NCI-H2107 treated with DMSO at 0.1 percent for 48 hours (cell line): ENCODE measurements around the gene RPS25.
"Not testable (repeated sequence)": the region's sequence is repeated elsewhere in the genome, so short reads cannot be mapped to it uniquely, and the experiment has no call there.

Experiments used
- DNase-seq: peaks from one replicate; lab custom pipeline; 2025; ENCODE audit not compliant: unreplicated experiment; lab: John Stamatoyannopoulos, UW

The RPS25 gene

DNA sequence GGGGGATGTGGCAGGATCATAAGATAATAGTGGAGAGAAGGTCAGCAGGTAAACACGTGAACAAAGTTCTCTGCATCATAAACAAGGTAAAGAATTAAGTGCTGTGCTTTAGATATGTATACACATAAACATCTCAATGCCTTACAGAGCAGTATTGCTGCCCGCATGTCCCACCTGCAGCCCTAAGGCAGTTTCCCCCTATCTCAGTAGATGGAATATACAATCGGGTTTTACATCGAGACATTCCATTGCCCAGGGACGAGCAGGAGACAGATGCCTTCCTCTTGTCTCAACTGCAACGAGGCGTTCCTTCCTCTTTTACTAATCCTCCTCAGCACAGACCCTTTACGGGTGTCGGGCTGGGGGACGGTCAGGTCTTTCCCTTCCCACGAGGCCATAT is 21.3 kb upstream of the RPS25 start:
- not testable (repeated sequence) for DNase-seq

DNA sequence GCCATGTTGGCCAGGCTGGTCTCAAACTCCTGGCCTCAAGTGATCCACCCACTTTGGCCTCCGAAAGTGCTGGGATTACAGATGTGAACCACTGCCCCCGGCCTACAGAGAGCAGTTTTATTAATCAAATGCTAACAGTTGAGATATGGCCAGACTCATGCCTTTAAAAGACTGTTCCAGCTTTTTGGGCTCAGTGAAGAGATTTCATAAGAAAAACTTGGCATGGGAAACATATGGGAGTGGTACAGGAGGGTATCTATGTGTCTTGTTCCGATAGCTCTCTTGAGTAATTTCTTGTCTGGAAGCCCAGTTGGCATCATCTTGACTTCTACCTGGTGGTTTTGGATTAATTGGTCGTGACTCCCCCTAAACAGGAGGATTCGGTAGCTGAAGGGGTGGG is 20.7 kb upstream of the RPS25 start:
- no peak for DNase-seq

DNA sequence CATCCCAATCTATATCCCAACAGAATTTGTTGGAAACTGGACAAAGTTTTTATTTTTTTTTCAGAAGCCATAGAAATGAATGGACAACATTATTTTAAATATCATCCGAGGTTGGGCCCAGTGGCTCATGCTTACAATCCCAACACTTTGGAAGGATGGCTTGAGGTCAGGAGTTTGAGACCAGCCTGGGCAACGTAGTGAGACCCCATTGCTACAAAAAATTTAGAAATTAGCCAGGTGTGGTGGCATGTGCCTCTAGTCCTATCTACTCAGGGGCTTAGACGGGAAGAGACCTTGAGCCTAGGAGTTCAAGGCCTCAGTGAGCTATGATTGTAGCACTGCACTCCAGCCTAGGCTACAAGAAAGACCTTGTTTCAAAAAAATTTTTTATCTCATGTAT is 16.7 kb upstream of the RPS25 start:
- DNase-seq: no peak

DNA sequence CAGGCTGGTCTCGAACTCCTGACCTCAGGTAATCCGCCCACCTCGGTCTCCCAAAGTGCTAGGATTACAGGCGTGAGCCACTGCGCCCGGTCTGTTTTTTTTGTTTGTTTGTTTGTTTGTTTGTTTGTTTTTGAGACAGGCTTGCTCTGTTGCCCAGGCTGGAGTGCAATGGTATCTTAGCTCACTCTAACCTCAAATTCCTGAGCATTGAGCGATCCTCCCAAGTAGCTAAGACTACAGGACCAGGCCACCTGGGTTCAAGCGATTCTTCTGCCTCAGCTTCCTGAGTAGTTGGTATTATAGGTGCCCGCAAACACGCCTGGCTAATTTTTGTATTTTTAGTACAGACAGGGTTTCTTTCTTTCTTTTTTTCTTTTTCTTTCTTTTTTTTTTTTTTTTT is 15.3 kb upstream of the RPS25 start:
- DNase-seq: not testable (repeated sequence)

DNA sequence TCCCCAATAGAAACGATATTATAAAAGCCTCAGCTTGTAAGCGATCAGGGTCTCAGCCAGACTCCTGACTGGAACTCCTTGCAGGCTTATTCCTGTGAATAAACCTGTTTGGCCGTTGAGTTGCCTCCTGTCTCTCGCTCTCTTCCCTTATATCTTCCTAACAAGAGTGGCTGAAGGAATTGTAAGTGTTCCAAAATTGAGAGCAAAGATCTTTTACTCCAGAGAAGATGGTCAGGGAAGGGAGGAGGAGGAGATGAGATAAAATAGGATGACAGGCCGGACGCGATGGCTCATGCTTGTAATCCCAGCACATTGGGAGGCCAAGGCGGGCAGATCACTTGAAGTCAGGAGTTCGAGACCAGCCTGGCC is 13.8 kb upstream of the RPS25 start:
- no peak for DNase-seq

DNA sequence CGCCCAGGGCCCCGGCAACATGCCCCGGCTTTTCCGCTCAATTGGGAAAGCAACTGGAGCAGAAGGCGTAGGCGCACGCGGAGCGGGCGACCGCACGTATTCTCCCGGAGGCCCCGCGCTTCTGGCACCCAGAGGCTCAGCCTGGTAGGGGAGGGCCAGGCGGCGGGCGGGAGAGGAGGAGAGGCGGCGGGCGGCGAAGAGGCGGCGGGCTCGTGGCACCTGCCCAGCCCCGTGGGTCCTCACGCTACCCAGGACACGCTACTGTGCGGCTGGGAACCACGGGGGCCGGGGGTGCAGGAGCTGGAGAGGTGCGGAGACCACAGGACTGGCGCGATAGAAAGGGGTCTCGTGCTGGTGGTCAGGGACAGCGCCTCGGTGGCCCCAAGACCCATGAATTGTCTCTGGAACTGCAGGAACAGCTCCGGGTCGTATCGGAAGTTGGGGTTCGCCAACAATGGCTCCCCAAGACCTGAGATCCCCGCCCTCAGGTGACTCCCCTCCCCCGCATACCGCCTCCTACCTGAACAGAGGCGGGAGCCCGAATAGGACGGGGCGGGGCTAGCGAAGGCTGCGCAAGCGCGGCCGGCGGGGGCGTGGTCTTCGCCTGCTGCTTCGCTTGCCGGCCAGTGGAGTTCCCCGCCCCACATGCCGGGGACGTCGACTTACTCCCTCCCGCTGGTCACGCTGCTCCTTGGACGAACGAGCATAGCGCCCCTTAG is 12.3 kb upstream of the RPS25 start, which contains the start of gene SLC37A4:
TSS of gene SLC37A4 (minus strand) at position 549 of the 719 bp plus-strand sequence.
- DNase-seq: peak; percentile 87

DNA sequence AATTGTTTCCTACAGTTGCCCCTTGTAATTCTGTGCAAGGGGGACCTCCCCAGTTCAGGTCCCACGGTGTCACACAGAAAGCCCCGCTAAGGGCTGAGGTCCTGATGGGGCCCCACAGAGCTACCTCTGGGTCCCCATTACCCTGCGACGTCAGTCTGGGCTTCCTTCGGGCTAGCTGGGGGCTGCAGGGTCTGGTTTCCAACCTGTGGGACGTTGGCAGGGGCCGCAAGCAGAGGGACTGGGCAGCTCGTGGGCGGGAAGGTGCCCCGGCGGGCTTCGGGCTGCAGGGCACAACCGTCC is 11.8 kb upstream of the RPS25 start:
- DNase-seq: no peak

DNA sequence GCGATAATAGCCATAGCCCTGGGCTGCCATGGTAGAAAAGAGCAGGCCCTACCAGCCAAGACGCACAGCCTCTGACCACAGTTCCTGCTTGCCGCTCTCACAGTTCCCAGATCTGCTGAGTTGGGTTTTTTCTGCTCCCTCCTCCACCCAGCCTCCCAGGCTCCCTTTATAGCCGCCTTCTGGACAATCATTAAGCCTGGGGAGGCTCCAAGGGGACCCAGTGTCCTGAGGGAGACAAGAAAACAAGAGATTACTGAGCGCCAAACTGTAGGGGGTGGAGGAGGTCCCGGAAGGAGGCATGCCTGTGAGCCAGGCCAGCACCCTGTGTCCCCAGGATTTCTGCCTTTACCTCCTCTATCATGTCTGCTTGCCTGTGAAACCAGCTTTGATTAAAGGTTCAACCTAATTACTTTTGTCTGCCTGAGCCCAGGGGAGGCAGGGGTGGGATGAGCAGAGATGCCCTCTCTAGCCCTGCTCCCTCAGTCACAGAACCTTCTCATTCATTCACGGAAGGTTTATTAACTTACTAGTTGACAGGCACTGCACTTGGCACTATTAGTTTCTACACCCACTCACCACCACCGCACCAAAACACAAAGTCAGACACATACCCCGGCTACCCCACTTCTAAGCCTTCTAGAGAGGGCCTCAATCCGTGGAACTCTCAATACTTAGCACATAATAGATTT is 11.3 kb upstream of the RPS25 start:
- DNase-seq: no peak

DNA sequence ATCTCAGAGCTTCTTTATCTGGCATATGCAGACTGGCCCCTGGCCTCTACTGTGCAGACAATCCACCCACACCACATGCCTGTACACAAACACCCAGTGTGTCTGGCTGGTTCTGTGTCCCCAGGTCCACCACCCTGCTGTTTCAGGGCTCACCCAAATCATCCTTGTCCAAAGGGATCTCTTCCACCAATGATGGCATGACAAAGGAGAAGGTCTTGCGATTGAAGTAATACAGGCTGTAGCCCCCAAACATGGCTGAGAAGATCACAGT is 10.9 kb upstream of the RPS25 start:
- DNase-seq: no peak

DNA sequence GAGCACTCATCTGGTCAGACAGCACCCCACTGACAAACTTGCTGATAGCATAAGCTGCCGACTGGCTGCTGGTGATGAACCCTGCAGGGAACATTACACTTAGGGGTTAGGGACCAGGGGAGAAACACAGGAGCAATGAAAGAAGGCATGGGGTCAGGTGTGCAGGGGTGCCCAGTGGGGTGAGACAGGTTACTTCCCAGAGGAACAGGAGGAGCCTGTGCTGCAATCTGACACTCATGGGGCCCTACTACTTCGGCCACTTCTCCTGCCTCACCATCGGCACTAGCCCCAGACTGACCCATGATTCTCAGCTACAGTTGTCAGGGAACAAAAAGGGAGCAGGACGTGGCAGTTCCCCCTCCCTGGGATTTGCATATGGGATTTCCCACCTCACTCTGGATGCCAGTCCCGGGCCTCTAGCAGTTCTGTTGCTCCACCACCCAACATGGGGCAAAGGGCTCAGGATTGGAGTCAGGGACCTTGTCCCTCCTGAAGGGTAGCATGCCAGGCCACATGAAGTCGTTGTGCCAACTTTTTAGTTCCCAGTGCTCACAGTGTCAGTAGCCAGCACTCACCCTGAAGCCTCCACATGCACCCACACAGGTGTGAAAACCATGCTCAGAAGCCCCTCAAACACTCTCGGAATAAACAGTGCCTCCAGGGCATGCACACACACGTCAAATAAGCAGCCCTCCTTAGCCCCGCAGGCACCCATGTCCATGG is 10.4 kb upstream of the RPS25 start:
- DNase-seq: no peak

DNA sequence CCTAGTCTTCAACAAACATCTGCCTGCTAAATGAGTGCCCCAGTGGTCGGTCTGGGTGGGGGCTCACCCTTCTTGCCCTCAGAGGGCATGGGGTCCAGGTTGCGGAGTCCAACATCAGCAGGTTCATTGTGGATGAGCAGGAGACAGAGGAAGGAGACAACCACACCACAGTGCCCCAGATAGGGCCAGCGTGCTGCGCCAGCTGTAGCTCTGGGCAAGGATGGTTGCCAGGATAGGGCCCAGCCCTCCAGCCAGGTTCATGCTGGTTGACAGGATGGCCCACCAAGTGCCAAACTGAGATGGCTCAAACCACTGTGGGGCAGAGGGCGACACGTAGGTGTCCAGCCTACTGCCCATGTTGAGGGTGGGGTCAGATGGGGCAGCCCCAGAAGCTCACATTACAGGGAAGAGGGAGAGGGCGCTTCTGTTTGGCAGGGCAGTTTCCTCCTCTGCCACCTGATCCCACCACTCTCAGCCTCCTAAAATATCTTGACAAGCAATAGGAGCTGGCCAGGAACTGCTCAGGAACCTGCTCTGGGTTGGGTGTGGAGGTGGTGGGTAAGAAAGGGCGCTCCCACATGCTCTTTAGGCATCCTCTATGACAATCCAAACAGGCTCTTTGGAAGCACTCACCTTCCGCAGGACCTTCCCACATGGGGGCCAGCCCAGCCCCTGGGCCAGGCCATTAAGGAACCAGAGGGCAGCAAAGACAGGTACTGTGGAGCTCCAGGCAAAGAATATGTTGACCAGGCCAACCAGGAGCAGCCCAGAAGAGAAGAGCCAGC is 9.6 kb upstream of the RPS25 start:
- no peak for DNase-seq

DNA sequence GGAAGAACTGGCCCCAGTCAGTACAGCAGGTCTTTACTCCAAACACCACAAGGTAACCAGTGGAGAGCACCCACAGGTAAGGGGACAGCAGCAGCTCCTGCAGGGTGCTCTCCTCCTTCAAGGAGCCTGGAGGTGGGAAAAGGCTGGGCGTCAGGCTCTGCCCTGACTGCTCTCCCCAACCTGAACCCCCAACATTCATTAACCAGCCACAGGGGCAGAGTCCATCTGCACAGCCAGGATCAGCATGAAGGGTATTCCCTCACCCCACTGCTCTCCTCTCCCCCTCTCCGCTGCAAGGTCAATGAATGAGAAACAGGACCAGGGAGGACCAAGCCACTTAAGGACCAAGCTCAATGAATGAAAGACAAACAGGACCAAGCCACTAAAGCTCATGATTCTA is 8.8 kb upstream of the RPS25 start:
- no peak for DNase-seq

DNA sequence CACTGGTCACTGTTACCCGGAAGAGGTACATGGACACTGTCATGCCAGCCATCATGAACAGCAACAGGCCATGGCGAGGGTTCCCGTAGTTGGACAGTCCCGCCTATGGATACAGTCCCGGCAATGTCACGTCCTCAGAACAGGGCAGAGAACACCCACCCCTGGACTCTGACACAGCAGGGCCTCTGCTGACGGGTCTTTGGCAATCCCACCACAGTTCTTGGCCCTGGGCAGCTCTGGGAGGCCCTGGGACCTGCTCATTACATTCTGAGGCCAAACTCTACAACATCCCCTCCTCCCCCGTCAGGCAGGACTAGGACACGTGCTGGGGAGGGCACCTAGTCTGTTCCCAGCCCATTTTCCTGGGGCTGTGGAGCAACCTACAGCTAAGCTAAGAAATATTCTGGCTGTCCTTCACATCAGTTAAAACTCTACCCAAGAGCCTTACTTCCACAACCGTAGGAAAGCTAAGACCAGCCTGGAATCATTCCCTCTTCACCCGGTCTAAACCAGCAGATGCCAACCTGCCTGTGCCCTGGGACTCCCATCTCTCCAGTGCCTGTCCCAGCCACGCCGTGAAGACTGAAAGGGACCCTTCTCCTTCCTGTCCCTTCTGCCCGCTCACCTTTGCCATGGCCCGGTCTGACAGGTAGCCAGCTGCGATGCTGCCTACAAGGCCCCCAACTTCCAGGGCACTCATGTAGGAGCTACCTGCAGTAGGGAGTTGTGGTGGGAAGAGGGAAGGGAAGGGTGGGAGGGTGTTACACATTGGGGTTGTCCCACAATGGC is 8.0 kb upstream of the RPS25 start:
- no peak for DNase-seq

DNA sequence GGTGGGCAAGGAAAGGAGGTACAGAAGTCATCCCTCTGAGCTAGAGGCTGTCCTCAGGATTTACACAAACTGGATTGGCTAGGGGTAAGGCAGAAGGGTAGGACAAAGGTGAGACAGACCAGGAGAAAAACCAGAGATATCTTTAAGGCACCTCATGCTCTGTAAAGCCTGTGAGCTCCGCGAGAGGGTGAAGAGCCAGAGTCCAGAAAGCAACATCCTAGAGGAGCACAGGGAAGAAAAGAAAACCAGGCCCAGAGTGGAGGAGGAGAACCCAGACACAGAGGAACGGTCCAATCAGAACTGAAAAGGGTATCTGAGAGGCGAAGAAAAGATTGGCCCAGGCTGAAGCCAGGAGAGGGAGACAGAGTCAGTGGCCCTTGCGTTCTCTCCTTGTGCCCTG is 7.4 kb upstream of the RPS25 start:
- DNase-seq: no peak

DNA sequence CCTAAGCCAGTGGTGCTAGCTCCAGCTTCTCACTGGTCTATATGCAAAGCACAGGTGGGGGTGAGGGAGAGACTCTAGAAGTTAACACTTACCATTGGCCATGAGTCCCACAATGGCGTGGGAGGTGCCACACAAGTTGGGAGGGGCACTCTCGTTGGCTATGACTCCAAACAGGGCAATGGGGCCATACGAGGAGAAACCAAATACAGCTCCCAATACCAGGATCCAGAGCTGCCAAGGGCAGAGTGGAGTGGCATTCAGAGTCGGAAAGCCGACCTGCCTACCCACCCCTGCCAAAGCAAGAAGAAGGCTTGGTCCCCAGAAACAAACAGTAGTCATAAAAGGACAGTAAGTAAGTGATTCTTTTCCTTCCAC is 6.9 kb upstream of the RPS25 start:
- no peak for DNase-seq

DNA sequence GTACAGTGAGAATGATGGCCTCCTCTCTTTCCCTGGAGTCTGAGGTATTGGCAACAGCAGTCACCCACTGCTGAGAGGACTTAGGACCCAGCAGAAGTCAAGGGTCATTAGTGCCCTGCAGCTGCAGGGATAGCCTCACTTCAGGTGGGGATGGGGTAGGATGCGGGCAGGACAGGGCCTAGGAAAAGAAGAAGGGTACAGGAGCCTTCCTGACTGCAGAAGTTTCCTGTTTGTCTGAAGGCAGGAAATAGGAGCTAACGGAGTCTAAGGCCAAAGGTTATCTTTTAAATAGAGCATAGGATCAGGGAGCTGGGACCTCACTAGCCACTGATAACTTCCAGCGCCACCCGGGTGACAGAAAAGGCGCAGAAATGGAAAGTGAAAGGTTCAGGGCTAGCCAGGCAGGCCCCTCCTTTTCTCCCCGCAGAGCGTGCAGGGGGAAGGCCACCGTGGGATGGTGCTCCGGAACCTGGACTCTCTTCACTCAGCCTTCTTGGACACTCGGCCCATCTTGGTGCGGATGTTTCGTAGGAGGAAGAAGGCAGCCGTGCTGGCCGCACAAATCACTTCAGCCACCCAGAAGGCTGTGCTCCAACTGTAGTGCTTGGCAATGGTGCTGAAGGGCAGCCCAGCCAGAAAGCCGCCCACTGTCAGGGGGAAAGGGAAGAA is 6.4 kb upstream of the RPS25 start:
- DNase-seq: no peak

DNA sequence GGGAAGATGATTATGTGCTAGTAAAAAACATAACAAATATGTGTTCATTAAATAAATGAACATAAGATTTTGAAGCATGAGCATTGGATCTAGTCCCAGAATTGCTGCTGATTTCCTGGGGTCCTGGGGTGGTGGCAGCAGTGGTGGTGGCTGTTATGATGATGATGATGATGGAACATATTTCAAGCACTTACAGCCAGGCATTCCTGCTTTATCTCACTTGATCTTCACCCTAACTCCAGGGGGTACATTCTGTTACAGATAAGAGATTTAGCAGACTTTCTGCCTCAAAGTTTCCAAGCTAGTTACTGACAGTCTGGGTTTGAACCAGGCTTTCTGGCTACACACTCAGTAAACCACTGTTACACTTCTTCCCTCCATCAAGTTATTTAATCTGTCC is 5.6 kb upstream of the RPS25 start:
- no peak for DNase-seq

DNA sequence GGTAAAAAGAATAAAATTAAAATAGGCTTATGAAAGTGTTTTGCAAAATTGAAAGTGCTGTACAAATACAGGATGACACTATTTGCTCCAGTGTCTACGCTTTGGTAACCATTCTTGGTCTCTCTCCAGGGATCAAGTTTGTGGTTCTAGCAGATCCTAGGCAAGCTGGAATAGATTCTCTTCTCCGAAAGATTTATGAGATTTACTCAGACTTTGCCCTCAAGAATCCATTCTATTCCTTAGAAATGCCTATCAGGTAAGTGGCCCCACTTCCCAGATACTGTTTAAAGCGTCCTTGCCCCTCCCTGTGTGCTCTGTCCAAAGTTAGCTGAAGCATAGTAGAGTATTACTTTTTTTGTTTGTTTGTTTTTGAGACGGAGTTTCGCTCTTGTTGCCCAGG is 3.5 kb upstream of the RPS25 start:
- DNase-seq: no peak

DNA sequence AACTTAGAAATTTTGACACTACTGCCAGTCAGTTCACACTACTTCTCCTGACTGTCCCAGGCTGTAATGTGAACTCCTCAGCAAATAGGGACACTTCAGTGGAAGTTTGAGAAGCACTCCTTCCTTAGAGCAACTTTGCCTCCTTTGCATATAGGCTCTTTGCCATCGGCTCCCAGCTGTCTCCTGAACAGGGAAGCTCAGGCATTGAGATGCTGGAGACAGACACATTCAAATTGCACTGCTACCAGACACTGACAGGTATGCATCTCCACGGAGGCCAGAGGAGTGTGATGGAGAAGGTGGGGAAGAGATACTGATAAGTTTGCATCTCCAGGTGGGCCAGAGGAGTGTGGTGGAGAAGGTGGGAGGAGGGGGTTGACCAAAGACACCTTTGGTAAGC is 1.9 kb upstream of the RPS25 start:
- no peak for DNase-seq

DNA sequence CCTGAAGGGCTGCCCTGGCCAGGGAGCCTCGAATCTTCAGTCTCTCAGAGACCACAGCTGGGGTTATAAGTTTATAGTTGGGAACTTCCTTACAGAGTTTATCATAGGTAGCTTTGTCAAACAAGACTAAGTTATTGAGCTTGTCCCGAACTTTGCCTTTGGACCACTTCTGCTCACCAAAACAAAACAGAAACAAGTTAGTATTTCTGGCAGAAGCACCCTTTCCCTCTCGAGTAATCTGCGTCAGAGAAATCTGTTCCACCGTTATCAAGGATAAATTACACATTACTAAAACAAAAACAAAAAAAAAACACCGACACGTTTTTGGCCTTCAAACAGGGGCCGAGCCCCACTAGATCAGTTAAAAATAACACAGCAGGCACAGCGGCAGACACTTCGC is 766 bp downstream of the RPS25 start:
- not testable (repeated sequence) for DNase-seq
